Measurements from ENCODE around the gene REX1BD. TPM values are rescaled to one million over a fixed set of nuclear protein-coding genes. Genes with fewer than 3 reads are reported as not detected.

REX1BD gene
- total and polyA plus RNA-seq, 10 of the 15 experiments (the other 5 are each of a cell fraction or from before 2014, with no cell fraction given): 1.1 to 101 (median 35.0) TPM

GRCh38 chr19:18580311-18580710, 8.3 kb upstream of the REX1BD start (continued):
- no peak for TF ChIP-seq HSF1 (IDR thresholded peaks at IDR 0.05; ENCODE audit: low read depth, low read length)
- TF ChIP-seq KDM1A (IDR thresholded peaks at IDR 0.05; ENCODE audit: borderline replicate concordance): no peak
- no peak for TF ChIP-seq SREBF1 (IDR thresholded peaks at IDR 0.05; ENCODE audit: low read length)
- no peak for TF ChIP-seq SUPT20H (IDR thresholded peaks at IDR 0.05; ENCODE audit: borderline replicate concordance, control insufficient read depth, low read depth, low read length)
- TF ChIP-seq BCLAF1 (IDR thresholded peaks at IDR 0.05): no peak
- no peak for TF ChIP-seq ZNF217 (IDR thresholded peaks at IDR 0.05)
- no peak for TF ChIP-seq WRNIP1 (IDR thresholded peaks at IDR 0.05; ENCODE audit: borderline replicate concordance, low read depth, low read length)
- TF ChIP-seq PAX8 (IDR thresholded peaks at IDR 0.05): no peak
- no peak for TF ChIP-seq EED (IDR thresholded peaks at IDR 0.05; ENCODE audit: low read depth)
- TF ChIP-seq TCF12 (IDR thresholded peaks at IDR 0.05; ENCODE audit: low read depth, low read length): no peak

All from GM12878 (cell line).